ENCODE results near the gene VPS37B. TPM values are rescaled to one million over a fixed set of nuclear protein-coding genes. Genes with fewer than 3 reads are reported as not detected.
A peak's percentile ranks its signal among the peaks of the same experiment; 100 is the strongest.
"Not testable (repeated sequence)": the region's sequence is repeated elsewhere in the genome, so short reads cannot be mapped to it uniquely, and the experiment has no call there.

The VPS37B gene
- total RNA-seq, 1 donor from 2014 or later = 13.0 TPM

DNA sequence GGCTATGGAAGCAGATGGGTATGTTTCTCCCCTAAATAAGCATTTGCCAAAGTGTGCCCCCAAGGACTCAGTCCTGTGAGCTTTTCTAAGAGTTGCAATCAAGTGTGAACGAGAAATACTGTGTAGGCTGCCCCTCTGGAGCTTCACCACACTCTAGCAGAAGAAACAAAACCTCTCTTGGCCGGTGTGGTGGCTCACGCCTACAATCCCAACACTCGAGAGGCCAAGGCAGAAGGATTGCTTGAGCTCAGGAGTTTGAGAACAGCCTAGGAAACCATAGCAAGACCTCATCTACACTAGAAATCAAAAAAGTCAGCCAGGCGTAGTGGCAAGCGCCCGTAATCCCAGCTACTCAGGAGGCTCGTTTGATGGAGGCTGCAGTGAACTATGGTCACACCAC is 9.8 kb downstream of the VPS37B start:
- FAIRE-seq = no peak
- DNase-seq (ENCODE audit: low spot score in 2 of 2) = no peak

DNA sequence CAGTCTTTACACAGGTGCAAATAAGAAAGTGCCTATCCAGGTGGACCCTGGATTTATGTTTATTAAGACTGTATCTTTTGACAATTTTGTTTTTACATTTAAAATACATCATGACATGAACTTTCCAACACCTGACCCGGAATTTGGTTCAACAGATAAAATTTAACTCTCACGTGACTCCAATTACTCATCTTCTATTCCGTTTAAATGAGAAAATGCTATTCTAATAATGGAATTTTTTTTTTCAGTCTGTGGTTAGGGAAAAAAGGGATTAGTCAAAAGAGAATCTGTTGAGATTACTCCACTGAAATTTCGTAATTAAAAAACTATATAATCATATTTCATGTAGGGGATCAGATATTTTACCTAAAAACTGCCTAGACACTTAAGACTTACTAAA is 11.1 kb downstream of the VPS37B start:
- FAIRE-seq = no peak
- no peak for DNase-seq (ENCODE audit: low spot score in 2 of 2)

DNA sequence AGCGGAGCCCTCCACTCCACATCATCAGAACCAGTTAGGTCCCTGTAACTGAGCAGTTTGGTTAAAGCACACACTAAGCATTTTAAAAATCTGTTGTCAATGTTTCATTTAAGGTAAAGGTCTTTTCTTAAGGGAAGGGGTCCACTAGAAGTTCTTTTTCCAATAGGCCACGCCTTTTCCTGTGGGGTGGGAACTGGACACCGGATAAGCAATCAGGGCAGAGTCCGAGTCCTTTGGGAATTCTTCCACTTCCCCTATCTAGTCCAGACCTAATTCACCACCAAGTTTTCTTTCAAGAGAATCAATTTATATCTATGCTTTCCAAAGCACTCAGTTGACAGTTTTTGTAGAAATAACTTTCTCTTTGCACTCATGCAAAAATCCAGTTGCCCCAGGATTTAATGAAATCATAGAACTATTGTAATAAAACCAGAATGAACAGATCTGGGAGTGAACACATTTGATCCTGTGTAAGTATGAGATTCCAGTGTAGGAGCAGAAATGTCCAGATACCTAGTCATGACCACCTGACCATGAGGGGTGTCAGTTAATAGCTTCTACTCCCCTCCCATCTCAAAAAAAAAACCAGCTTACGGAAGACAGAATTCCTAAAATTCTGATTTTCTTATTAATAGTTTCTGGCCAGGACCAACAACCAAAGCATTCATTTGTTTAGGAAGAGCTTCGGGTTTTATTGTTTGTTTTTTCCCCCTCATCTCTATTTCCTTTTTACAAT is 11.7 kb downstream of the VPS37B start:
- no peak for DNase-seq (ENCODE audit: low spot score in 2 of 2)
- no peak for FAIRE-seq

DNA sequence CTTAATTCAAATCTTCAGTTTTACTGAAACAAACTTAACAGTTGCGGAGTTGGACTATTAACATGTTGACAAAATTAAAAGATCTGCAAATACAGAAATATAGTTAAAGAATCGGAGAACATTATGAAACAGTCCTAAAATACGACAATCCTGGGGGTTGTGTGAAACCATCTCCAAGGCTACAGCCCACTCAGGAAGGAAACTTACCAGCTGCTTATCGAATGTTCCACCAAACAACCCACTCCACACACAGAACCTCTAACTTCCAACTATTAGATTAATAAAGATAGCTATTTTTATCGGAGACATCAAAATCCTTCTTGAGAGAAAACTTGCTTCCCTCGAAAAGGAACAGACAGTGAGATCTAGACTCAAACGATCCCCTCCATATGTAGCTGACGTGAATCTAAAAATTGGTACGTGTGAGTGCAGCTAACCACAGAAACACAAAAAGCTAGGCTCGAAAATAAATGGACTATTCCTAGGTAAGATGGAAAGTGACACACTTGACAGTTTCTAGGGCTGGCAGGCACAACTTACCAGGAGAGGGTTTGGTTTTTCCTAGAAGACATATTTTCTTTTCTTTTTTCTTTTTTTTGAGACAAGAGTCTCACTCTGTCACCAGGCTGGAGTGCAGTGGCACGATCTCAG is 12.9 kb downstream of the VPS37B start:
- DNase-seq (ENCODE audit: low spot score in 2 of 2) (no peak), FAIRE-seq (no peak)

DNA sequence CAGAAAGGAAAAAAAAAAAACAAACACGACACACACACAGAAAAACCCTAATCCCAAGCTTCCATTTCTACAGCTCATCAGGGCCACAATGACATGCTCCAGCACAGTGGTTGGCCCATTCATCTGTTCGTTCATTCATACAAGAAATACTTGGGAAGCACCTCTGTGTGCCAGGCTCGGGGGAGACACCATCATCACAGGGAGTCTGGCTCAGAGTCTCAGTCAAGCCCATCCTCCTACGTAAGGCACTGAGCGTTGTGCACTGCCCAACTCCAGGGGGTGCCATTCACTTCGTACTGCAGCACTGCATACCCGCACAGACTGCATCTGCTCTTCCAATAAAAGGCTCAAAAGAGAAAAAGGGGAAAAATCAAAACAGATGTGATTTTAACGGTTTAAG is 15.3 kb downstream of the VPS37B start:
- DNase-seq (ENCODE audit: low spot score in 2 of 2) (peak; percentile 44 to 60), FAIRE-seq (no peak)

DNA sequence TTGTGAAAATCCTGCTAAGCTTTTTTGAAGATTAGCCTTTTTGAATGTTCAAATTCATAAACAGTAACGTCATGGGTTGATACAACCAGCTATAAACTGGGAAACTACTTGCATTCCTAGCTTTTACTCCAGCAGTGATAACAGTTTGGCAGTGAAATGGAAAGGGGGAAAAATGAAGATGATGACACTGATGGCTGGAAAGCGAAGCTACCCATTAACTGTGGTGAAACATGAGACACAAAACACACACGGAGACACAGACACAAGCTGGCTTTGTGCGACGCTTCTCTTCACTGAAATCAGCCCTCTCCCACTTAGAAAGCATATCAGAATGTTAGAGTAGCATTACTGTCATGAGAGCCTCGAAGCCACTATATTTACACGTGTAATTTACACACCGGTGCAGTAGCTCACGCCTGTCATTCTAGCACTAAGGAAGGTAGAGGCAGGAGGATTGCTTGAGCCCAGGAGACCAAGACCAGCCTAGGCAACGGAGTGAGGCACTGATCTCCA is 15.7 kb downstream of the VPS37B start:
- DNase-seq (ENCODE audit: low spot score in 2 of 2) = no peak
- no peak for FAIRE-seq

DNA sequence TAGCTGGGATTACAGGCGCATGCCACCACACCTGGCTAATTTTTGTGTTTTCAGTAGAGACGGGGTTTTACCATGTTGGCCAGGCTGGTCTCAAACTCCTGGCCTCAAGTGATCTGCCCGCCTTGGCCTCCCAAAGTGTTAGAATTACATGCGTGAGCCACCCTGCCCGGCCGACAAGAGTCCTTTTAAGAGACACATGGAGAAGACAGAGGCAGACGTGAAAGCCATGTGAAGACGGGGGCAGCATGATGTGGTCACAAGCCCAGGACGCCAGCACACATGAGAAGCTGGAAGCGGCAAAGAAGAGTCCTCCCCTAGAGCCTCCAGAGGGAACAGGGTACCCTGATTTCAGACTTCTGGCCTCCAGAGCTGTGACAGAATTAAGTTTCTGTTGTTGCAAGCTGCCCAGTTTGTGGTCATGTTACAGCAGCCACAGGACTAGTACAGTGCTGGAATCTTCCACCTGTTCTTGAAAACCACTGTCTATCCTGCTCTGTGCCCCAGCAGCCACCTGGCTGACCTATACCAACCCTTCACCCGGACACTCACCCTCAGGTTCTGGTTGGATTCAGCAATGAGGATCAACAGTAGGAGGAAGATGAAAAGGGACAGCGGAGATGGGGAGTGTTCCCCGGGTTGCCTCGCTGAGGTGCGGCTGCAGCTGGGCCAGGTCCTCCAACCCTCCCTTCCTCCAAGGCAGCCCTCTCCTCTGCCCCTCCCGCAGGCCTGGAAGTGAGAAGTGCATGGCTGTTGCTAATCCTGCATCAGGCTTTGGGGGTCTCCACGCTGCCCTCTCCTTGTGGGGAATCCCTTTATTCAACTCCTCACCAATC is 16.9 kb downstream of the VPS37B start:
- no peak for FAIRE-seq
- DNase-seq (ENCODE audit: low spot score in 2 of 2) = no peak

DNA sequence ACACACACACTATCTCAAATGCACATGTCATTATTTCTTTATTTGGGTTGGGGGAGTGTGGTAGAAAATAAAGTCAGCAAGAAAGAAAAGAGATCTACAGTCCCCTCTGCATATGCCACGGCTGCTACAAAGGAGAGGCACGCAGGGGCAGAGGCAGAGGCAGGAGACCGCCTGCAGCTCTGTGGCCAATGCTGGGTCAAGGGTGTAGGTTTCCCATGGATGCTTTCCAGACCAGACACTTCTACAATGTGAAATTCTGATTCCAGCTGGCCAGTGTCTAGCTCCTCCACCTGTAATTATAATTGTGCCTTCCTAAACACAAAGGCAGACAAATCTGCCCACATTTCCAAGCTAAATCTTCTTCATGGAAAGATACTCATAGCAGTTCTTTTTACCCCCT is 19.2 kb downstream of the VPS37B start:
- no peak for FAIRE-seq
- DNase-seq (ENCODE audit: low spot score in 2 of 2) = no peak

DNA sequence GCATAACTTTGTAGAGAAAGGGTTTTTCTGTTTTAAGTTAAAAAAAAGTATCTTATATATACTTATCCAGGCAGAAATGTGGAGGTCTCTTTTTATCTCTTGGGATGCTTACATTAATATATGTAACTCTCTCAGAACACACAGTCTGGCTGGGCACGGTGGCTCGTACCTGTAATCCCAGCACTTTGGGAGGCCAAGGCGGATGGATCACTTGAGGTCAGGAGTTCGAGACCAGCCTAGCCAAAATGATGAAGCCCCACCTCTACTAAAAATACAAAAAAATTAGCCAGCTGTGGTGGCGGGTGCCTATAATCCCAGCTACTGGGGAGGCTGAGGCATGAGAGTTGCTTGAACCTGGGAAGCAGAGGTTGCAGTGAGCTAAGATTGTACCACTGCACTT is 19.6 kb downstream of the VPS37B start:
- not testable (repeated sequence) for FAIRE-seq; DNase-seq (ENCODE audit: low spot score in 2 of 2)

DNA sequence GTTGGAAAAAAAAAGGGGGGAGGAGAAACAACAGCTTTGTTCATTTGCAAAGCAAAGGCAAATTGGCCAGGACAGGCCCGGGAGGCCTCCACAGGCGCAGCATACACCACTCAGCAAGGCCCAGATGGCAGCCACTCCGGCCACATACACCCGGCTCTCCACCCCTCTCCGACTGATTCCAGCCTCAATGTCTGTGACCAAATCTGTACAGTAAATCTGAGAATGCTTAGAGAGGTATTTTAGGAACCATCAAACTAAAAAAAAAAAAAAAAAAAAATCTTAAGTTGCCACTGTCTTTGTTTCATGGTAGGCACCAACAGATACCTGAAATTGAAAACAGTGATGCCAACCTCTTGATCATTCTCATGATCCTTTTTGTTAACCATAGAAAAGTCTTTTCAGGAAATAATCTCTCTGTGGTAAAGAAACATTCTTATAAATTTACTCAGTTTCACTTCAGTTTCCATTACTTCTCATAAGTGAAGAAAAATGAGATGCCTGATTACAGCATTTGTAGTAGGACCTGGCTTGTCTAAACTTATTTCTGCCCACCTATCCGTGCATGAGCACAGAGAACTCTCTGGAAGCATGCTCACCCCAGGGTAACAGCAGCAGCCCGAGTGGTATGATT is 20.2 kb downstream of the VPS37B start:
- FAIRE-seq = no peak
- no peak for DNase-seq (ENCODE audit: low spot score in 2 of 2)

DNA sequence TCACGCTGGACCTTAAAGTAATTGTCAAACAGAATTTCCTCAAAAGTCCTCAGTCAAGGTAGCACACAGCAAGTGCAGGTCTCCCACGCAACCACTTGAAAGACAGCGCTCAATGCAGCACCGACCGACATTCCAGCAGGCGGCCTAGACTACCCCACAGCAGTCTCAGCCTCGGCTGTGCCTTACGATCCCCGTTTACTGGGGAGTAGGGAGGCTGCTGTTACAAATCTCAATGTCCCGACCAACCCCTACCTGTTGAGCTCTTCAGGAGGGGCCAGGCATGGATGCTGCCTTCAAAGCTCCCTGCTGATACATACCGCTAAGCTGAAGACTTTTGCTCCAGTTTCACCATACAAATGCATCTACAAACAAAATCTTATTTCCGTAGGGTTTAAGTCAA is 21.8 kb downstream of the VPS37B start:
- DNase-seq (ENCODE audit: low spot score in 2 of 2) (no peak), FAIRE-seq (no peak)

DNA sequence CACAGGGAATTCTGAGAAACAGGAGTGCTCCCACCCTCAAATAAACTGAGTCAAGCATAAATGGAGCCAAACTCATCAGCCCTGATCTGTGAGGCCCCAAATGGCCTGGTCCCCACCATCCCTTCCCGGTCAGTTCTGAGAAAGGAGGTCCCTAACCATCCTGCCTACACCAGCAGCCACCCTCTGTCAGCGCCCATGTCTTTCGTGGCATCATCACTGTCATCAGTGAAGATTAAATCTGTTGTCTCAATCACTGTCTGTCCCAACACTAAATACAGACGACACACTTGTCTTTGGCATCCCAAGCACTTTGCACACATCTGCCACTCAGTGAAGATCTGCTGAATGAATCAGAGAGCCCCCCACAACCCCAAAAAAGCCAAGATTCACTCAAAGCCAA is 22.4 kb downstream of the VPS37B start:
- DNase-seq (ENCODE audit: low spot score in 2 of 2) = no peak
- FAIRE-seq = no peak

DNA sequence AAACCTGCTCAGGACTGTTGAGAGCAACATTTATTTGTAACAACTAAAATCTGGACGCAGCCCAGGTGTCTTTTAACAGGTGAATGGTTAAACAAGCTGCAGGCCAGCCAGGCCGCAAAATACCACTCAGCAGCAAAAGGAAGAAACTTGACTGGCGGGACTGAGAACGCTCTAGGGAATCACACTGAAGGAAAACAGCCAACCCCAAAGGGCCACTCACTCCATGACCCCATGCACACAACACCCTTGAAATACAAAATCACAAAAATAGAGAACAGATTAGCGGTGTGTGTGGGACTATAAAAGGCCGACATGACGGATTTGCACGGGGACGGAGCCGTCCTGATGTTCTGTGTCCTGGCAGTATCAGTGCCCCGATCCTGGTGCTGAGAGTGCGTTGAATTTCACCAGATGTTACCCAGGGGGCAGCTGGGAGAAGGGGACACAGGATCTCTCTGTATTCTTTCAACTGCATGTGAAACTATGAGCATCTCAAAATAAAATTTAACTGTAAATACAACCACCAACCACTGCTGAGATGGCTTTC is 23.0 kb downstream of the VPS37B start:
- DNase-seq (ENCODE audit: low spot score in 2 of 2) = no peak
- no peak for FAIRE-seq

DNA sequence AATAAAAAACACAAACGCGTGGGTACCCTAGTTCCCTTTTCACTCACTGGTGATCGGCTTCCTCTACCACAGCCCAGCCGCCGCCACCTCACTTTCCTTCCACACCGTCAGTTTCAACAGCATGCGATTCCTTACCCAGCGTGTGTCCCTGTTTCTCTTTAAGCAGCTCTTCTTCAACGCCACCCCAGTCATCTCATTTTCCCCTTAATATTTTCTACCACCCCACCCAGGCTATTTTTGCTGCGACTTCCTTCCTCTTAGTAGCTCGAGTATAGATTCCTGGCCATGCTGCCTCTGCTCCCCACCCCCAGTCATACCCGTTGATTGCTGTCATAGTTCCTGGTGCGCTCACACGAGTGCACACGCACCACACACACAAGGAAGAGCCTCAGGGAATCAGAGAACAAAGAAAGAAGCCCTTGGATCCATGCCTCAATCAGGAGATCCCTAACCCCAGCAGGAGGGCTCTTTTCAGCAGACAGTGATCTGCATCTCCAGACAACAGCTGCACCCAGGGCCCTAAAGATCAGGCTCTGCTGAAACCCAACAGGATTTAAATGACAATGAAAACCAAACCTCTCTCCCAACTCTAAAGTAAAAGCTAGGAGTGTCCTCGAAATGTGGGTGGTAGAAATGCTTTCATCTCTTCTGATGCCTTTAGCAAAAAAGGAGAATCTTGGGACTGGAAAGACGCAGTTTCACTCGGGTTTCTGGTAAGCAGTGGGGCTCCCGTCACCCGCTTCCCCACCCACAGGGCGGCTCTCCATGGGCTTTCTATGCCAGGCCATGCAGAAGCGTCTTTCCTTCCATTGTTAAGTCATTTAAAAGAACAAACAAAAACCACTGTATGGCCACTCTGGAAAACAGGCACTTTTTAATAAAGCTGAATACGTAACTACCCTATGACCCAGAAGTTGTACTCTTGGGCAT is 23.8 kb downstream of the VPS37B start:
- no peak for FAIRE-seq

DNA sequence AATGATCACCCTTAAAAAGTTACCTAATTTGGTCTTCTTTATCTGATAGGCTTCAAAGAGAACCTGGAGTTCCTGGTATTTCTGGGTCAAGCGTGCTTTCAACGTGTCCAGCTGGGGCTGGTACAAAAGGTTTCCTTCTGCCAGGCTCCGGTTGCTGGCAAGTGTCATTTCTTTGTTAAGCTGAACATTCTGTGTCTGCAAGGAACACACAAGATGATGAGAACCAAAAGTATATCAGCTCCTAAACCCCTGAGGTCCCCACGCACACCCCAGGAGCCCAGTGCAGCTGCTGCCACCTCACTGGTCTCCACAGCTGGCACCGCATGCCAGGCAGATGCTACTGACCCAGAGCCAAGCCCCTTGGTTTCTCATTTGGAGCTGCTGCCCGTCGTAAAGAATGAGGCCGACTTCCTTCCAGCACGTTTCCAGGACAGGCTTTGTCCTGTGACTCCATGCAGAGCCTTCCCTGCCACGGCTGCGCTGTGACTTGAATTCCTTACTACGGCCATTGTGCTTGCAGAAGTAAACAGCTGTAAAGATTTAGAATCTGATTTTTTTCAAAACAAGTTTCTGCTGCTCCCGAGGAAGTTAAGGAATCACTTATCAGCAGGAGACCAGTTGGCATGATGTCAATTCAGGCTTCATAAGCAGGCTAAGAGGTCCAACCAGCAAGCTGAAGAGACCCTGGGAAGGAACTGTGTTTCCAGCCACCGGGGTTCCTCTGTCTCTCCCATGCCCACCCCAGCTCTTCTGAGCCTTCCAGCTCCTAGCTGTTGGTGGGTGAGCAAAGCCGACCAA is 24.9 kb downstream of the VPS37B start:
- FAIRE-seq (no peak), DNase-seq (ENCODE audit: low spot score in 2 of 2) (peak in 1 of 2 donors; percentile 28)

More for the DNA sequence above, 23.8 kb downstream of the VPS37B start:
- DNase-seq (ENCODE audit: low spot score in 2 of 2) = peak; percentile 44 to 49

DNA sequence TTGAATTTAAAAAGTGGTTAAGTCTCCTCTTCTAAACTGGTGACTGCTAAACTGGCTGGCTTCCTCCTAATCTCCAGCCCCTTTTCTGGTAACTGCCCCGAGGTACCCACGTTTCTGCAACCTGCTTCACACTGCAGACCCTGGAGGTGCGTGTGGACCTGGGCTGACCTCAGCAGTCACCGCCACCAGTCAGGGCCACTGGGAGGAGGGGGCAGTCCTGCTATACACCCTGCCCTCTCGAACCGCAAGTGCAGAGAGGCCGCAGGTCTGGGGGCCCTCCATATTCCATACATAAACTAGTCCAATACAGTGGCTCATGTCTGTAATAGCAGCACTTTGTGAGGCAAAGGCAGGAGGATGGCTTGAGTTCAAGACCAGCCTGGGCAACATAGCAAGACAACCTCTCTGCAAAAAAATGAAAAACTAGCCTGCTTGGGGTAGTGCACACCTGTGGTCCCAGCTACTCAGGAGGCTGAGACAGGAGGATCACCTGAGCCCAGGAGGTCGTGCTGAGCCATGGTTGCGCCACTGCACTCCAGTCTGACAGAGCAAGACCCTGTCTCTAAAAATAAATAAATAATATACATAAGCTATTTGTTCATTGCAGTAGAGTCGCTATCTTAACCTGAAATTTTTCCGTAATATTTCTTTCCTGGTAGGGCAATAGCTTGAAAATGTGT is 25.6 kb downstream of the VPS37B start:
- no peak for DNase-seq (ENCODE audit: low spot score in 2 of 2)
- FAIRE-seq = no peak

DNA sequence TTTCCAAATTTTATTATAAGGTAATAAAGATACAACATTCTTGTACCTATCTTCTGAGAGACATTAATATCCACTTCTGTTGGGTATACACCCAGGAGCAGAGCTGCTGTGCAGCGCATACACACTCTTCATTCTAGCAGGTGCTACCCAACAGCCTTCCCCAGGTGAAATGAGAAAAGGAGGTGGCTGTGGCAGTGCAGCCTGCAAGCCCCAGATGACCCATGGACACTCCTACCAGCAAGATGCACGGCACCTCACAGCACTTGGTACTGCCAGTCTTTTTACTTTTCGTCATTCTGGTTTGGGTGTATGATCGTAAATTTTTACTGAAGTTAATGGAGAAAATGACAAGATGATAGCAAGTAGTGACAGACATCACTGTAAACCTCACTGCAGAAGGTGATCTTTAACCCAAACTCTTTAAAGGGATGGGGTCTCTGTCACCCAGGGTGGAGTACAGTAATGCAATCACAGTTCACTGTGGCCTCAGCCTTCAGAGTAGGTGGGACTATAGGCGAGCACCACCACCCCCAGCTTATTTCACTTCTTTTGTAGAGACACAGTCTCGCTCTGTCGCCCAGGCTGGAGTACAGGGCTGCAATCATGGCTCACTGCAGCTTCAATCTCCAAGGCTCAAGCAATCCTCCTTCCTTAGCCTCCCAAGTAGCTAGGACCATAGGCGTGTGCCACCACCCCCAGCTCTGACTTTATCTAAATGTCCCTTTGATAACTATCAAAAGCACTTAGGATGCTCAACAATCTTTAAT is 26.5 kb downstream of the VPS37B start:
- DNase-seq (ENCODE audit: low spot score in 2 of 2) = no peak
- FAIRE-seq = no peak

Data from frontal cortex (tissue), 4 donors.